Effector CD8-positive, alpha-beta T cell (primary cell): ENCODE data around the gene ZNF792.
"Not testable (repeated sequence)": the region's sequence is repeated elsewhere in the genome, so short reads cannot be mapped to it uniquely, and the experiment has no call there.

Experiments used
- DNase-seq: peaks from one replicate; lab custom pipeline; 2025; lab: John Stamatoyannopoulos, UW

The ZNF792 gene

GRCh38 chr19:34970185-34970780 is 6.3 kb upstream of the ZNF792 start:
- DNase-seq = not testable (repeated sequence)

DNA sequence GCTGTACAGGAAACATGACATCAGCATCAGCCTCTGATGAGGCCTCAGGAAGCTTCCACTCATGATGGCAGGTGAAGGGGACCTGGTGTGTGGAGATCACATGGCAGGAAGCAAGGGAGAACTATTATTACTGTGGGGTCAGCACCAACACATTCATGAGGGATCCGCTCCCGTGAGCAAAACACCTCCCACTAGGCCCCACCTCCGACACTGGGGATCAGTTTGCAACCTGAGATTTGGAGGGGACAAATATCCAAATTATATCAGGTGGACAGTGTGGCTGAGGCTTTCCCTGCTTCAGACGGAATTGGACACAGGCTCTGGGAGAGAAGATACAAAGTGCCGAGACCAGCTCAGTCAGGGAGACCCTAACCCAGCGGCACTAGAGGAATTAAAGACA is 5.7 kb upstream of the ZNF792 start:
- DNase-seq = no peak

DNA sequence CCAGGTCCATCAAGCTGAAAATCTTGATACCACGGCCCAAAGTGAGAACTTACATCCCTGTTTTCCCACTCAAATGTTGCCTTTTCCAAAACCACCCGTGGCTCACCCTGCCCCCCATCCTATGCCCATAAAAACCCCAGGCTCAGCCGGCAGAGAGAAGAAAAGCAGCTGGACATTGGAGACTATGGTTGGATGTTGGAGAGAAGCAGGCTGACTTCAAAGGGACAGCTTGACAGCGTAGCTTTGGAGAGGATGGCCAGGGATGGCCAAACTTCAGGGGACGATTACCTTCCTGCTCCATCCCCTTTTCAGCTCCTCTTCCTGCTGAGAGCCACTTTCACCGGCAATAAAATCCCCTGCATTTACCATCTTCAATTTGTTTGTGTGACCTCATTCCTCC is 3.5 kb upstream of the ZNF792 start:
- no peak for DNase-seq

DNA sequence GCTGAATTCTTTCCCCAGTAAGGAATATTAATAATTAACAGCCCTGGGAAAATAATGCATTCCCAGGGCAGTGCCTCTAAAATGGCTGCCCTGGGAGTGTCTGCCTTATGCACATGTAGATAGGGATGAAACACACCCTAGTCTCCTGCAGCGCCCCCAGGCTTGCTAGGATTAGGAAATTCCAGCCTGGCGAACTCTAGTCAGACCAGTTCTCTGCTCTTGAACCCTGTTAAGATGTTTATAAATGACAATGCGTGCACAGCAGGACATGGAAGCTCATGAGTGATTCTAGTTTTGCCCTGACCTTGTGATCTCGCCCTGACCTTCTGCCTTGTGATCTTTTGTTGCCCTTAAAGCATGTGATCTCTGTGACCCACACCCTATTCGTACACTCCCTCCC is 1.5 kb upstream of the ZNF792 start:
- not testable (repeated sequence) for DNase-seq

- DNase-seq = no peak
These were observed 569 bp upstream of the ZNF792 start for GRCh38 chr19:34964598-34964997.

GRCh38 chr19:34962687-34963572 is 1.1 kb downstream of the ZNF792 start:
- DNase-seq = no peak

DNA sequence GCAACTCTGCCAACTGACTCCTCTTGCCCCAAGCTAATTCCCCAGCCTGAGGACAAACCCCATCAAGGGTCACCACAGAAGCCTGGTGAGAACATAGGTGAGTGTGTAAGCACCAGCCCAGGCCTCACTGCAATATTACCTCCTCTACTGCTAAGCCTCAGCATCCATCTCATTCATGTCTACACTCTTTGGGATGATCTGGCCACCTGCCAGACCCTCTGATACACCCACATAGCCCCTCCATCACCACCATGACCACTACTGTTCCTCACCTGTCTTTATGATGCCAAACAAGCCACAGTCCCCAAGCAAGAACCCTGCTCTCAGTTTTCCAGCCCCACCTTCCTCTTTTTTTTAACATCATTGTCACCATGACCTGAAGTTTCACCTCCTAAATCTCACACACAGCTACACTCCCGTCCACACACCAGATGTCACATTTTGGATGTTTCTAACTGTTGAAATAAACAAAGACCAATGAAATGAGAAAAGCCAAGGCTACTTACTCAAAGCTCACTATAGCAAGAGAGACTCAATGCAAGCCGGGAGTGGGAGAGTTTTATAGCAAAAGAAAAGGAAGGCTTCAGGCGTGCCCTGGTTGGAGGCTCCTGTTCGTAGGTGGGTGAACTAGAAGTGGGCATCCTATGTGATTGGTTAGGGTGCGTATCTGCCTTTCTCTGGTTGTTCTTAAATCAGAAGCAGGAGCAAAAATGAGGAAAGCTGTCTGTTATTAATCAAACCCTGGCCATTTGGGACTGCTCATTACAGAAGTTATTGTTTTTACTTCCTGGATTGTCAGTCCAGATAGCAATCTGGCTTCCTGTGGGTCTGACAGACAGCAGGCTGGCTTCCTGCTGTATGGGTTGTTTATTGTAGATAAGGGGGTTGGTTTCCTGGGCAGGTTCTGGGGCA is 2.0 kb downstream of the ZNF792 start:
- DNase-seq = no peak

DNA sequence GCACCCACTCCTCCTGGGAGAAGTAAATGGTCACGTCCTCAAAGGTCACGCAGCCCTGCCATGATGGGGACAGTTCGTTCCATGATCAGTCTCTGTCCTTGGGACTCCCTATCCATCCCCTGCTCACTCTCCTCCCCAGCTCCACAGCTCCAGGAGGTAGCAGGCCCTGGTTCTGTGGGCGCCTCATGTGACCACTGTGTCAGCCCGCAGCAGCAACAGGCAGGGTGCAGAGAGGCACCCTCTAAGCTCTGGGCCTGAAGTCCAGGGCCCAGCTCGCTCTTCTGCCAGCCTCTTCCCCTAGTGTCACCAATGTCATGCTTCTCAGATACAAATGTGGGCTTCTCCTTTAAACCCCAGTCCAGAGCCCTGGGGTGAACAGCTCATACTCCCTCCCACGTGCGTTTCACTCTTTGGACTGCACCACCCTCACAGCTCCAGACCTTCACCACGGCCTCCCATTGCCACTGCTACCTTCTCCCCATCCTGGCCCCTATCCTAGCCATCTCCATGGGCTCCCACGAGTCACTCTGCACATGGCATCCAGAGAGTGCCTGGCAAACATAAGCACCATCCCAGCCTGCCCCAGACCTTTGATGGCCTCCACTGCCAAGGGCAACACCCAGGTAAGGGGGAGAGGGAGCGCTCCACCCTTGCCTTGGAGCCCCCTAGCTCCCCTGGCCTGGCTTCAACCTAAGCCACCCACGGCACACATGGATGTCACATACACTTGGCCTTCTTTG is 2.9 kb downstream of the ZNF792 start:
- no peak for DNase-seq

DNA sequence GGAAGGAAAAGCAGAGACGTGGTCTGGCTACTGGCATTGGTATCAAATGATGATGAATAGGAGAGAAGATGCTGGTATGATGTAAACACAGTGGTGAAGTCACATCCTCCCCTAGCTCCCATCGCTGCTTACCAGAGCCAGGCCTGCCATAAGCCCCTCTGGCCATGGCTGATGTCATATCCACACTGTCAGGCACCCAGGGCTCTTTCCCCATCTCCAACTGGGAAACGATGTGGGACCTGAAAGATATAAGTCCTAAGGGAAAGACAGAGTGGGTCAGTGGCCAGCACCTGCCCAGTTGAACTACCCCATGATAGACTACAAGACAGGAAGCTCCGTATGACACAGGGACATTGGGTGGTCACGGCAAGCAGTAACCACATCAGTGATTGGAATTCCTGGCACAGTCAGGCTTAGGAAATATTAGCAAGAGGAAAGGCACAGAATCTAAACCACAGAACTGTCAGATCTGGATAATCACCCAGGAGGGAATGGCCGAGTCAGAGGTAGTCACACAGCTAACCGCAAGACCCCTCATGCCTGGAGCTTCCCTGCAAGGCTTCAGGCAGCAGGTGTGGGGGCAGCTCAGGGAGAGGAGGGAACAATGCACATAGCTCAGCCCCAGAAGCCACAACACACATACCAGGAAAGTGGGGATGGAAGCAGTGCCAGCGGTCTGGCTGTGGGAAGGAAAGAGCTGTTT is 3.8 kb downstream of the ZNF792 start:
- DNase-seq = no peak

- no peak for DNase-seq
These were observed 5.0 kb downstream of the ZNF792 start for GRCh38 chr19:34959021-34959420.

DNA sequence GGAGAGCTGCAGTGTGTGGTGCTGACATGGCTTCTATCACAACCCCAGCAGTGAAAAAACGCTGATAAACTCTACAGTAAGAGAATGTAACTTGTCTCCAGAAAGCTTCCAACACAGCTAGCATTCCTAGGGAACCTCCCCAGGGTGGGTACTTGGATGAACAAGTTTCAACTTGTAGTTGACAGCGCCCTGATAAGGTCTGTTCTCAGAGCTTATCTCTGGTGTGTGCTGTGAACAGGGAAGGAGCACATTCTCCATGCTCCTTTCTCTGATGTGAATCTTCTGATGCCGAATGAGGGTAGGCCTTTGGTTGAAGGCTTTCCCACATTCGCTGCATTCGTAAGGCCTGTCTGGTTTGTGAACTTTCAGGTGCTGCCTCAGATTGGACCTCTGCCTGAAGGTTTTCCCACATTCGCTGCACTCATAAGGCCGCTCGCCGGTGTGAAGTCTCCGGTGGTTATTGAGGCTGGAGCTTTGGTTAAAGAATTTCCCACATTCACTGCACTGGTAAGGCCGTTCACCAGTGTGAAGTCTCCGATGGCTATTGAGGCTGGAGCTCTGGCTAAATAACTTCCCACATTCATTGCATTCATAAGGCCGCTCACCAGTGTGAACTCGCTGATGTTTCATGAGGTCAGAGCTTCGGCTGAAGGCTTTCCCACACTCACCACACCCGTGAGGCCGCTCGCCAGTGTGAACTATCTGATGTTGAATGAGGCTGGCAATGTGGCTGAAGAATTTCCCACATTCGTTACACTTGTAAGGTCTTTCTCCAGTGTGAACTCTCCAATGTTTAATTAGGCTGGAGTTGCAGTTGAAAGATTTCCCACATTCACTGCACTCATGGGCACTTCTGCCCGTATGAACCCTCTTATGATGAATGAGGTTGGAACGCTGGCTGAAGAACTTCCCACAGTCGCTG is 5.9 kb downstream of the ZNF792 start:
- DNase-seq = no peak

DNA sequence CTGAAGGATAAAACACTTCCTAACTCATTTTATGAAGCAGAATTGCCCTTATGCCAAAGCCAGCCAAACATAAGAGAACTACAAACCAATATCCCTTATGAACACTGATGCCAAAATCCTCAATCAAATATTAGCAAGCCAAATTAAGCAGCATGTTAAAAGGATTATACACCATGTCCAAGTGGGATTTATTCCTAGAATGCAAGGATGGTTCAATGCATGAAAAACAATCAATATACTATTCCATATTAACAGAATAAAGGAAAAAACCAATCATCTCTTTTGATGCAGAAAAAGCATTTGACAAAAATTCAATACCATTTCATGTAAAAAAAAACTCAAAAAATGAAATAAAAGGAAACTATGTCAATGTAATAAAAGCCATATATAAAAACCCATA is 10.9 kb downstream of the ZNF792 start:
- DNase-seq = no peak

- DNase-seq = no peak
These were observed 20.0 kb downstream of the ZNF792 start for GRCh38 chr19:34943861-34944573.

- no peak for DNase-seq
These were observed 25.1 kb downstream of the ZNF792 start for GRCh38 chr19:34938886-34939285.

- DNase-seq = no peak
These were observed 27.8 kb downstream of the ZNF792 start for GRCh38 chr19:34936184-34936583.

- no peak for DNase-seq
These were observed 31.5 kb downstream of the ZNF792 start for GRCh38 chr19:34932494-34932893.

DNA sequence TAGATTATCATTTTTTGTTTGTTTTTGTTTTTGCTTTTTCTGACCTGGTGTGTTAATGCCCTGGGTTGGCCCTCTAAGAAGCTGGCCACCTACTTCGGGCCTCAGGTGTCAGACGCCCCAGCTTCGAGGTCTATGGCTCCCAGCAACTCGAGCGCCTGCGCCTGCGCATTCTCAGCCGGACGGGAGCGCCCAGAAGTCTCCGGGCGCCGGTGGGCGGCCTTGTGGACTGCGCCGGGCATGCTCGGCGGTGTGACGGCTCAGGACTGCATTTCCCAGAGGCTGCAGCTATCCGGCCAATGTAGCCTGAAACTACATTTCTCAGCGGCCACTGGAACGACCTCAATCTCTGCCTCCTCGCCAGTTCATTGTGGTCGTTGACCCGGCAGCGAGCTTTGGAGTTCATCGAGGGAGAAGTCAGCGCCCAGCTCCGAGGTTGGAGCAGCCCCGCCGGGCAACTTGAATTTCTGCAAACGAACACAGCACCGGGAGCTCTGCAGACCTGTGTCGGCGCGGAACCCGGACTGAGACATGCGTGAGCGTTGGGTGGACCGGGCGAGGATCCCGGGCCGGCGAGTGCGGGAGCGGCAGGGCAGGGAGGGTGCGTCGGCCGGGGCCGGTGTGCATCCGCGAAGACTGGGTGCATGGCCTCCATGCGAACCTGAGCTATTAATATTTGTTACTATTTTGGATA is 37.2 kb downstream of the ZNF792 start, which contains the start of gene ZNF30:
ZNF30 (plus strand) TSS at position 219 of the 691 bp plus-strand sequence. CDS start 3,045 bp downstream, outside the sequence.
- peak; percentile 57 for DNase-seq

DNA sequence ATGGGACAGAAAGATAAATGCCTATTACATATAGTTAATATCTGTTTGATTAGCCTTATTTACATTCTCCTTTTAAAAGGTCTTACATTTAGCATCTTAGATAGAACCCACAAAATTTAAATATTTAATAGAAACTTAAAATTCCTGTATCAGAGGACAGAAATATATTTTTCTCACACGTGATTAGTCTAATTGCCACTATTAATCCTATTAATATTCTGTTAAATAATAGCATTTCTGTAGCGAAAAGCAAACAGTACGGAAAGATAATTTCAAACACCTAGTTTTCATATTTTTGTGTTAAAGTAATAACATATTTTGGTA is 37.7 kb downstream of the ZNF792 start:
- DNase-seq = no peak
